ENCODE measurements around the gene TREM2.

DNA sequence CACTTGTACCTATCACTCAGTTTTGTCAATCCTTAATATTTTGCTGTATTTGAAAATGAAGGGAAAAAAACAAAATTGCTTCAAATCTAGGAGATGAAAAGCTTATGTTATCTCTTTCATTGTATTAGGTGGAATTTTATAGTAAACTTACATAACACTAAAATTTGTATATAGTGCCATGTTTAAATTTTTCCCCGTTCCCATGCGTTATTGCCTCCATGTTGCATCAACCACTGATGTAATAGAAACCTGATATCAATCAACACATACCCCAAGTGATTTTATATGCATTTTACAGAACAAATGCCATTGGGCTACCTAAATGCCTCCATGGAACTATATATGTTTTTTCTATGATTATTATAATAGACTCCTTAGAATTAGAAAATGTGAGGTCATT lies 14.8 kb upstream of the TREM2 start:
- TF ChIP-seq POLR2AphosphoS5 (IDR thresholded peaks at IDR 0.05) (no peak), MXI1 (conservative IDR thresholded peaks at IDR 0.05; ENCODE audit: poor library complexity, severe bottlenecking) (no peak), EZH2 (IDR thresholded peaks at IDR 0.05; ENCODE audit: borderline replicate concordance, insufficient read depth, low read length, poor library complexity, severe bottlenecking) (no peak), TAF1 (IDR thresholded peaks at IDR 0.05; ENCODE audit: low read depth) (no peak), RAD21 (conservative IDR thresholded peaks at IDR 0.05) (no peak)
- TF ChIP-seq, protein P1, sequence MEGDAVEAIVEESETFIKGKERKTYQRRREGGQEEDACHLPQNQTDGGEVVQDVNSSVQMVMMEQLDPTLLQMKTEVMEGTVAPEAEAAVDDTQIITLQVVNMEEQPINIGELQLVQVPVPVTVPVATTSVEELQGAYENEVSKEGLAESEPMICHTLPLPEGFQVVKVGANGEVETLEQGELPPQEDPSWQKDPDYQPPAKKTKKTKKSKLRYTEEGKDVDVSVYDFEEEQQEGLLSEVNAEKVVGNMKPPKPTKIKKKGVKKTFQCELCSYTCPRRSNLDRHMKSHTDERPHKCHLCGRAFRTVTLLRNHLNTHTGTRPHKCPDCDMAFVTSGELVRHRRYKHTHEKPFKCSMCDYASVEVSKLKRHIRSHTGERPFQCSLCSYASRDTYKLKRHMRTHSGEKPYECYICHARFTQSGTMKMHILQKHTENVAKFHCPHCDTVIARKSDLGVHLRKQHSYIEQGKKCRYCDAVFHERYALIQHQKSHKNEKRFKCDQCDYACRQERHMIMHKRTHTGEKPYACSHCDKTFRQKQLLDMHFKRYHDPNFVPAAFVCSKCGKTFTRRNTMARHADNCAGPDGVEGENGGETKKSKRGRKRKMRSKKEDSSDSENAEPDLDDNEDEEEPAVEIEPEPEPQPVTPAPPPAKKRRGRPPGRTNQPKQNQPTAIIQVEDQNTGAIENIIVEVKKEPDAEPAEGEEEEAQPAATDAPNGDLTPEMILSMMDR (IDR thresholded peaks at IDR 0.05; ENCODE audit: poor library complexity, severe bottlenecking), result no peak
